MCF 10A (cell line): ENCODE results near the gene AKAP13. TPM values are rescaled to one million over a fixed set of nuclear protein-coding genes. Genes with fewer than 3 reads are reported as not detected.
A peak's percentile ranks its signal among the peaks of the same experiment; 100 is the strongest.

ENCODE experiments used
- BruUV-seq: library from RNA; stranded (reverse); fragments of 400-500 nt; replicated peaks from 2 replicates; lab custom pipeline; 2021; lab: Mats Ljungman, UMichigan
- CTCF ChIA-PET: fragments of 300-600 bp; sonication (Branson Sonifier 250); formaldehyde crosslinking; extraction: SDS; loops from one replicate; lab custom pipeline; 2021; ENCODE audit warnings: antibody characterized with exemption, inconsistent platforms; lab: Yijun Ruan, JAX
- POLR2A ChIA-PET: fragments of 300-600, 350-650 bp; sonication (Branson Sonifier 250); formaldehyde crosslinking; extraction: SDS; loops from one replicate; lab custom pipeline; 2020; ENCODE audit warnings: antibody characterized with exemption, inconsistent platforms; lab: Yijun Ruan, JAX
- DNase-seq: peaks from one replicate; pipeline ENCODE4 v3.0.0-alpha.2; 2018; ENCODE audit not compliant: unreplicated experiment
- H3K27ac Mint-ChIP-seq: one replicate; pipeline ENCODE4 v1.8.0; 2022; ENCODE audit warnings: mild to moderate bottlenecking, low read depth, mixed read lengths; ENCODE audit not compliant: unreplicated experiment
- H3K27me3 Mint-ChIP-seq: one replicate; pipeline ENCODE4 v1.8.0; 2022; ENCODE audit warnings: mixed read lengths; ENCODE audit not compliant: insufficient read depth, unreplicated experiment
- H3K36me3 Mint-ChIP-seq: one replicate; pipeline ENCODE4 v1.8.0; 2022; ENCODE audit warnings: mild to moderate bottlenecking, moderate library complexity, mixed read lengths; ENCODE audit not compliant: insufficient read depth, unreplicated experiment
- H3K4me1 Mint-ChIP-seq: one replicate; pipeline ENCODE4 v1.8.0; 2022; ENCODE audit warnings: mixed read lengths; ENCODE audit not compliant: insufficient read depth, unreplicated experiment
- H3K4me3 Mint-ChIP-seq: one replicate; pipeline ENCODE4 v1.8.0; 2022; ENCODE audit warnings: mild to moderate bottlenecking, moderate library complexity, mixed read lengths; ENCODE audit not compliant: unreplicated experiment
- H3K9me3 Mint-ChIP-seq: one replicate; pipeline ENCODE4 v1.8.0; 2022; ENCODE audit warnings: mixed read lengths; ENCODE audit not compliant: unreplicated experiment
- CTCF ChIP-seq: fragments of 200-600 bp; IDR thresholded peaks from one replicate; pipeline ENCODE4 v1.8.0; 2022; ENCODE audit warnings: antibody characterized with exemption, mild to moderate bottlenecking; ENCODE audit not compliant: unreplicated experiment
- intact Hi-C: fragments of 100-400 bp; cut with micrococcal nuclease; formaldehyde crosslinking; loops from 2 replicates; pipeline ENCODE4 v1.14.1; 2022
- total RNA-seq: library from RNA; stranded (reverse); gene quantifications from 2 replicates; pipeline ENCODE4 v1.2.3, GENCODE V29; 2022

Gene AKAP13
- total RNA-seq, 1 experiment from 2014 or later, result 65.7 TPM

- TF ChIP-seq CTCF, result no peak
- no peaks in the 10 kb centered on the region for H3K9me3 Mint-ChIP-seq
- H3K4me3 Mint-ChIP-seq, result peak overlapping the region; percentile 79
- no peaks in the 10 kb centered on the region for H3K27me3 Mint-ChIP-seq
- DNase-seq, result no peak
- intact Hi-C loops, result loop anchor here (5.0 kb wide), 1 partner anchor 109 kb away; no protein-coding TSS in a partner anchor
- BruUV-seq, result no TSS peak
- H3K27ac Mint-ChIP-seq, result peak overlapping the region; percentile 79
- peaks cover 27% of the 10 kb centered on the region for H3K36me3 Mint-ChIP-seq
- H3K4me1 Mint-ChIP-seq, result peaks cover 42% of the 10 kb centered on the region
- POLR2A ChIA-PET, result interaction anchor here (0.8 to 5.3 kb wide), 12 partner anchors 10 to 121 kb away, joined by 3 to 94 read pairs (median 4); no protein-coding TSS in a partner anchor
- CTCF ChIA-PET, result interaction anchor here (0.6 to 3.6 kb wide), 9 partner anchors 13 to 533 kb away, joined by 3 to 20 read pairs (median 3); no protein-coding TSS in a partner anchor
Measured at GRCh38 chr15:85383470-85384148, 3.2 kb downstream of the AKAP13 start.

DNA sequence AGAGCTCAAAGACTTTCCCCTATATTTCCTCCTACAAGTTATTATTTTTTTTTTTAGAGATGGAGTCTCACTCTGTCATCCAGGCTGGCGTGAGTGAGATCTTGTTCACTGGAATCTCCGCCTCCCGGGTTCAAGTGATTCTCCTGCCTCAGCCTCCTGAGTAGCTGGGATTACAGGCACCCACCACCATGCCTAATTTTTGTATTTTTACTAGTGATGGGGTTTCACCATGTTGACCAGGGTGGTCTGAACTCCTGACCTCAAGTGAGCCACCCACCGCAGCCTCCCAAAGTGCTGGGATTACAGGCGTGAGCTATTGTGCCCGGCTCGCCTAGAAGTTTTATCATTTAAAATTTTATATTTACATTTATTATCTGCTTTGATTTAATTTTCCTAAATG, 5.9 kb downstream of the AKAP13 start:
- BruUV-seq, result no TSS peak
- intact Hi-C loops, result no loop called here
- H3K9me3 Mint-ChIP-seq, result no peaks in the 10 kb centered on the region
- H3K4me3 Mint-ChIP-seq, result no peak overlapping the region
- ChIA-PET CTCF (interaction anchor here (0.6 to 1.7 kb wide), 4 partner anchors 12 to 100 kb away, joined by 3 to 5 read pairs (median 4); no protein-coding TSS in a partner anchor), POLR2A (interaction anchor here (1.0 to 1.3 kb wide), 2 partner anchors 8 to 18 kb away, joined by 3 to 4 read pairs; no protein-coding TSS in a partner anchor)
- DNase-seq, result no peak
- TF ChIP-seq CTCF, result no peak
- H3K36me3 Mint-ChIP-seq, result peaks cover 27% of the 10 kb centered on the region
- no peaks in the 10 kb centered on the region for H3K27me3 Mint-ChIP-seq
- peaks cover 36% of the 10 kb centered on the region for H3K4me1 Mint-ChIP-seq
- H3K27ac Mint-ChIP-seq, result no peak overlapping the region

GRCh38 chr15:85388566-85389305, 8.3 kb downstream of the AKAP13 start:
- intact Hi-C loops, result no loop called here
- Mint-ChIP-seq H3K36me3 (peaks cover 32% of the 10 kb centered on the region), H3K27ac (no peak overlapping the region), H3K4me1 (peaks cover 25% of the 10 kb centered on the region), H3K4me3 (no peak overlapping the region), H3K27me3 (no peaks in the 10 kb centered on the region), H3K9me3 (no peaks in the 10 kb centered on the region)
- TF ChIP-seq CTCF, result no peak
- ChIA-PET CTCF (interaction anchor here (0.6 to 3.6 kb wide), 5 partner anchors 13 to 189 kb away, joined by 3 to 13 read pairs (median 3); no protein-coding TSS in a partner anchor), POLR2A (interaction anchor here (1.0 to 2.4 kb wide), 11 partner anchors 8 to 121 kb away, joined by 3 to 10 read pairs (median 4); partner anchors contain the start of gene AKAP13)
- DNase-seq, result no peak
- no TSS peak for BruUV-seq

DNA sequence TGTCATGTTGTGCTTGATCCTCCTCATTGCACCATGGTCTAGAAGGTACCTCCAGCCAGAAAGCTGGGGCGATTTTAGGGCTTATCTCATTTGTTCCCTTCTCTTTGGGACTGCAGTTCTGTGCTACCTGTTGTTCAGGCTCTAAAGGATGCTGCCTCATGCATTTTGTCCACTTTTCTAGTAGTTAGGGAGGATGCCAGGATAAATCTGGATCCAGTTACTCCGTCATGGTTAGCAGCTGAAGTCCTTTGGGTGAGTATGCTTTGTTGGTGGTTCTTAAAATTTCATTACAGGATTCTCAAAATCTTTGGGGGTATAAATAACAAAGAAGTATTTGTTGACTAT, 8.9 kb downstream of the AKAP13 start:
- POLR2A ChIA-PET, result interaction anchor here (0.6 to 2.4 kb wide), 11 partner anchors 9 to 120 kb away, joined by 3 to 10 read pairs (median 4); partner anchors contain the start of gene AKAP13

More for the DNA sequence above, 8.9 kb downstream of the AKAP13 start:
- DNase-seq, result no peak
- TF ChIP-seq CTCF, result no peak
- H3K27ac Mint-ChIP-seq, result no peak overlapping the region
- H3K27me3 Mint-ChIP-seq, result no peaks in the 10 kb centered on the region
- H3K9me3 Mint-ChIP-seq, result no peaks in the 10 kb centered on the region
- intact Hi-C loops, result no loop called here
- no TSS peak for BruUV-seq
- H3K36me3 Mint-ChIP-seq, result peaks cover 32% of the 10 kb centered on the region
- CTCF ChIA-PET, result interaction anchor here (1.4 to 3.6 kb wide), 2 partner anchors 12 to 23 kb away, joined by 3 to 13 read pairs; no protein-coding TSS in a partner anchor
- peaks cover 26% of the 10 kb centered on the region for H3K4me1 Mint-ChIP-seq
- no peak overlapping the region for H3K4me3 Mint-ChIP-seq
